NCI-H2107 (cell line): Measurements from ENCODE around the gene FJX1.

Experiments used
- DNase-seq: peaks from one replicate; lab custom pipeline; 2025; lab: John Stamatoyannopoulos, UW

Gene FJX1, protein sequence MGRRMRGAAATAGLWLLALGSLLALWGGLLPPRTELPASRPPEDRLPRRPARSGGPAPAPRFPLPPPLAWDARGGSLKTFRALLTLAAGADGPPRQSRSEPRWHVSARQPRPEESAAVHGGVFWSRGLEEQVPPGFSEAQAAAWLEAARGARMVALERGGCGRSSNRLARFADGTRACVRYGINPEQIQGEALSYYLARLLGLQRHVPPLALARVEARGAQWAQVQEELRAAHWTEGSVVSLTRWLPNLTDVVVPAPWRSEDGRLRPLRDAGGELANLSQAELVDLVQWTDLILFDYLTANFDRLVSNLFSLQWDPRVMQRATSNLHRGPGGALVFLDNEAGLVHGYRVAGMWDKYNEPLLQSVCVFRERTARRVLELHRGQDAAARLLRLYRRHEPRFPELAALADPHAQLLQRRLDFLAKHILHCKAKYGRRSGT

DNA sequence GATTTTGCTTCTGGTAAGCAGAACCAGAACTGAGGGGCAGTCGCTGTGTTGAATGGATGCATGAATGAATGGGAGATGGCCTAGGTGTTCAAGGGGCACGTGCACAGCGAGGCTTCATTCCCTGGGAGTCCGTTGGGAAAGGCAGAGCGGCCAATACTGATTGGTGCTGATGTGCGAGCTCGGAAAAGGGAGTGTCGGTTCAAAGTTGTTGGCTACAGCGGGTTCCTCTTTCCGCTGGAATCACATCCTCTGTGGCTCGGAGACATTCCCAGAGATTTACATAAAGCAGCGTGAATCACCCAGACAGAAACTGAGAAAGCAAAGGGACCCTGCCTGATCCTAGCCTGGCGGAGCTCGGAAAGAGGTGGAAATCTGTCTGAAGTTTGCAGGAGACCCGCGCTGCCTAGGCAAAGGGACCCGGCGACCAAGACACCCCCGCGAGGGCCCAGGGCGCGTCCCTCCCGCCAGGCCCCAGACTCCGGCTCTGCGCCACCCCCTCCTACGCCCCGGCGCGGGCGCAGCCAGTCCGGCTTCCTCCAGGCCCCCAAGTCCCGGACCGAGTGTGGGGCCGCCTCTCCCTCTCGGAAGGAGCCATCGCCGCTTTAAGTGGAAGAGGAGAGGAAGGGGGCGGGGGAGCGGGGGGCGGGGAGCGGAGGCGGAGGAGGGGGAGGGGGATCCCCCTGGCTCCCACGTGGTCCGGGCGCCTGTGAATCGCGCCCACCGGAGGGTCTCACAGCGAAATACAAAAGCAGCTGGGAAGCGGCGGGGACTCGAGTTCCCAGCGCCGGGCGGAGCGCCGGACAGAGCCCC, at the start of gene FJX1:
Gene FJX1, plus strand, starts transcription at position 774 of the 810 bp plus-strand sequence. CDS start 177 bp downstream, outside the sequence.
- no peak for DNase-seq

DNA sequence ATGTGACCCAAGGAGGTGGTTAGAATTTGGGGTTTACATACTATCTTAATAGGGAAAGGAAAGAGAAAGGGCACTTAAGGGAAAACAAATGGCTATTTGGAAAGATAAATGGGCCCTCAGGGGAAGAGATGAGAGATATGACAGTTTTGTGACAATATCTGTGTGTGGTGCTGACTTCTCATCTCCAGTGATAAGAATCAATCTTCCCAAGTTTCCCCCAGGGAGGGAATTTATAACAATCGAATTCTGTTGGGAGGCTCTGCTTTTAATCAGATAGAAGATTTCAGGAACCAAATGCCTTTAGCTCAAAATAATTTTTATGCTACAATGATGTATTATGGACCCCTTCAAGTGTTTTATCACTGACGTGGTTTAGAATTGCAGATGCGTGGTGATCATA, 46.6 kb upstream of the FJX1 start:
- DNase-seq: no peak

GRCh38 chr11:35579557-35580396, 38.5 kb upstream of the FJX1 start:
- no peak for DNase-seq

- no peak for DNase-seq
Measured at GRCh38 chr11:35580397-35580781, 37.9 kb upstream of the FJX1 start.

DNA sequence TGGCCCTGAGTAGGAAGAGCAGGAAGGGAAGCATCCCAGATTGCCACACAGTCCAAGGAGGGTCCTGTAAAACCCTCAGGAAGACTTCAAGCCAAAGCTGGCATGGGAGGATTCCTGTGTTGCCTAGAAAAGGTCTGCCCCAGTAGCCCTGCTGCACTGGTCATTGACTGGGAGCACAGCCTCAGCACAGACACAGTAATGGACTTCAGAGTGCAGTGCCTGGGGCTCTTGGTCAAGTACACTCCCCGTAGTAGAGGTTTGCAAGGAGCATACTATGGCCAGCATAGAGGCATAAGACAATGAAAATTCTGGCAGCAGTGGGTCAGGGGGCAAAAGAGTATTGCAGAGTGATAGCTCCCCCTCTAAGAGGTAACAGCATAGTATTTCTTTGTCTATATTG, 36.2 kb upstream of the FJX1 start:
- no peak for DNase-seq

DNA sequence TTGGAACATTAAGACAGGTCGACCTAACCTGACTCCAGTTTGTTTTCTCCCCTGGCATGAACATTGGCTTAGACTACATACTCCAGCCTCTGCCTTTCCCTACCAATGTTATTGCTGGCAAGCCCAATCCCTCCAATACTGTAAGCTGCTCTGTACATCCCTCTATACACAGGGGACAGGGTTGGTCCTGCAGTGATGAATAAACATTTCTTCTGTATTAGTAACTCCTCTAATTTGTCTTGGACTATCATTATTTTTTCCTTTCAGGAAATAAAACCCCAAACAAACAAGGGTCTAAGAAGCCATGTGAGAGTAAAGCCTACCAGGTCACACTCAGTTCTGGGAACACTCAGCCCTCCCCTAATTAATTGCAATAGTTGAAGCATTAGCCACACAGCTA, 35.1 kb upstream of the FJX1 start:
- DNase-seq: no peak

DNA sequence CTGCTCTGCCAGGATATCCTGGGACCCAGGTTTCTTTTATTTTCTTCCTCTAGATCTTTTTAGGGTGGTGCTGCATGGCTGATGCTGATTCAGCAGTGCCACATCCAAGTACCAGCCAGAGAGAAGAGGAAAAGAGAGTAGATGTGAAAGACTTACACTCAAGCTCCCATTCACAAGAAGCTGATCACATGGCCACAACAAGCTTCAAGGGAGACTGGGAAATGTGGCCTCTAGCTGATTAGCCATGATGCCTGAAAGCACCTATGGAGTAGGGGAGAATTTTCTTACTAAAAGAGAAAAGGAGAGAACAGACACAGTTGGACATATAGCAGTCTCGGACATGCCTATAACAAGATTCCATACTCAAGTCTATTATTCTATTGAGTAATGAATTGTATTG, 34.4 kb upstream of the FJX1 start:
- no peak for DNase-seq

- no peak for DNase-seq
Measured at GRCh38 chr11:35584321-35584720, 33.9 kb upstream of the FJX1 start.

DNA sequence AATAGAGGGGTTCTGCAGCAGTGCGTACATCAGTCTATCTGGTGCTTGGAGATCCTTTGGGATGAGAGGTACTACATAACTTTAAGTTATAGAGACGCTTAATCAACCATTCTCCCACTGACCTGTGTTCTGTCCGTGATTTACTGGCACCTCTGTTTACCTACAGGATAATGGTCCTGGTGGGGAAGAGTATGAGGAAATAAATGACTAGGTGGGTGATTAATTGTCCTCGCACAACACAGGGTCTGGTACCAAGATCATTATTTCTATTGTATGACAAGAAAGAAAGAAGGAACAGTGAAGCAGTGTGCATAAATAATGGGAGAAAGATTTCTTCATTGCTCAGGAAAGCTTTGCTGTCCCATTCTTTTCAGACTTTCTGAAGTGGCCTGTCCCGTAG, 32.8 kb upstream of the FJX1 start:
- DNase-seq: no peak

DNA sequence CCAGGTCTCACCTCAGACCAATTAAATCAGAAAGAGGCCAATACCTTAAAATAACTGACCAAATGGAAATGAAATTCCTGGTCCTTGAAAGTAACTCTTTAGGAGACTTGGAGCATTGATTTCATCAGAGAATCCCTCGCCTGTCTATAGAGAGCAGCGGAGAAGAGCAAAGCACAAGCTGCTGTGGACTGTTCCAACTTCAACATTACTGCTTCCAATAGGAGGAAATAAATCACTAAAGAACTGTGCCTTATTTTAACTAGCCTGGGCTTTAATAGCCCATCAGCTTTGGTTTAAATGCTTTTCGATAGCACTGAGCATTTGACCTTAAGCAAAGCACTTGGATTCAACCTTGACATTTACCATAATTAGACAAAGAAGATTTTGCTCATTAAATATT, 32.0 kb upstream of the FJX1 start:
- no peak for DNase-seq

DNA sequence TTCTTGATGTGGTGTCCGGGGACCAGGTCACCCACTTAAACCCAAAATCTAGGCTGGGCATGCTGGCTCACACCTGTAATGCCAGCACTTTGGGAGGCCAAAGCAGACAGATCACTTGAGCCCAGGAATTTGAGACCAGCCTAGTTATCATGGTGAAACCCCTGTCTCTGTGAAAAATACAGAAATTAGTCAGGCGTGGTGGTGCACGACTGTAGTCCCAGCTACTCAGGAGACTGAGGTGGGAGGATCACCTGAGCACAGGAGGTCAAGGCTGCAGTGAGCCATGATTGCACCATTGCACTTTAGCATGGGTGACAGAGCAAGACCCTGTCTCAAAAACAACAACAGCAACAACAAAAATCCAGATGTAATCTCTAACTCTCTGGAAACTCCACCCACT, 30.3 kb upstream of the FJX1 start:
- no peak for DNase-seq

DNA sequence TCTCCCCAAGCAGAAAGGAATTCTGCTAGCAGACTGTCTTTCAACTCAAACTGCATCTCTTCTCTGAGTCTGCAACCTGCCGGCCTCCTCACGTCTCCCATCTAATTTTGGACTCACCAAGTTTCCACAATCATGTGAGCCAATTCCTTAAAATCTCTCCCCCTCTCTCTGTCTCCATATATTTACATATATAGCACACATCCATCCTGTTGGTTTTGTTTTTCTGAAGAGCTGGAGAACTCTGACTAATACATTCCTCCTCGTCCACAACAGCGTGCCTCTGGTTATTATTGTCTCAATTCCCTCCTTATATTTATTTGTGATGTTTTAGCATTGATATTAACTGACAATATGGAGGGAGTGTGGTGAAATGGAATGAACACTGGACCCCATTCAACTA, 29.6 kb upstream of the FJX1 start:
- no peak for DNase-seq

- DNase-seq: no peak
Measured at GRCh38 chr11:35589281-35589680, 29.0 kb upstream of the FJX1 start.

DNA sequence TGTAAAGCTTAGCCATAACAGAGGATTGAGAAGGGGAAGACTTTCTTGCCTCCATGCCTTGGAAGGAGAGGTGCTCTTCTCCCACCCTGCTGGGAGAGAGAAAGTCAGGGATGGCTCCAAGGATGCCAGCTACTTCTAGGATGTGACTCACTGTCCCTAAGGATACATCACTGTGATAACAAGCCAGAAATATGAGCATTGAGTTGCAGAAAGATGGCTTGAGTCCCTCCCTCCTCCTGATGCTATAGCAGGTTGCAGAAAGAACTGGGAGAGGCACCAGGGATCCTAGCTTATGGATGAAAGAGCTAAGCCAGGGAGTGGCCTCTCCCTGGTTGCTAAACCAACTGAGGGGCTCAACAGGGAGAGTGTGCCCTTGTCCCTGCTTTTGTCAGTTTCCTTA, 27.8 kb upstream of the FJX1 start:
- DNase-seq: no peak

- no peak for DNase-seq
Measured at GRCh38 chr11:35593143-35593542, 25.1 kb upstream of the FJX1 start.

- DNase-seq: no peak
Measured at GRCh38 chr11:35594680-35595079, 23.6 kb upstream of the FJX1 start.

DNA sequence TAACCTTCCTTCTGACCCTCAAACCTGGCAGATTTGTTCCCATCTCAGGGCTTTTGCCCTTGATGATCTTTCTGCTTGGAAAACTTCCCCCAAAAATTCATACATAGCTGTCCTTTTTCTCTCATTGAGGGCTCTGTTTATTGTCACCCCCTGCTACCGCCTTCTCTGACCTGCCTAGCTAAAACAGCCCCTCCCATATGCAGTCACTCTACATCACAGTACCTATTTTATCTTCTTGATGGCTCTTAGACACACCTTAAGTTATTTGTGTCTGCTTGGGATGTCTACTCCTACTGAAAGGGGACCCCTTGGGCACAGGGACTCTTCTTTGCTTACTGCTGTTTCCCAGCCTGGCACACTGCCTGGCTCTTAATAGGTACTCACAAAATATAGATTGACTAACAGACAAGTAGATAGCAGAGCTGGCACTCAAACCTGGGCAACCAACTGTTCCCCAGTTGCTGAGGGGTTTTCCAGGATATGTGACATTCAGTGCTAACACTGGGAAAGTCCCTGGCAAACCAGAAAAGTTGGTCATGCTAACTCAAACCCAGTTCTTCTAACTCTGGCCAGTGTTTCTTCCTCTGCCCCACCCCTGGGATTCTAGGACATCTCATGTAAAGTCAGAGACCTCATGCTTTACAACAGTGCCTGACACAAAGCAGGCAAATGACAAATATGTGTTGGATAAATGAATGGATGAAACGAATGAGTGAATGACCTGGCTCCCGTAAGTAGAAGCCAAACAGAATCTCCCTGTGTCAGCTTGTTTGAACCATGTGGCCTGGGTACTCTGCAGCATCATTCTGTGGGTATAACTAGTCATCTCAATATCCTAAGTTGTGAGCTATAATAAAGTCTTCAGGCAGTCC, 19.8 kb upstream of the FJX1 start:
- DNase-seq: no peak

DNA sequence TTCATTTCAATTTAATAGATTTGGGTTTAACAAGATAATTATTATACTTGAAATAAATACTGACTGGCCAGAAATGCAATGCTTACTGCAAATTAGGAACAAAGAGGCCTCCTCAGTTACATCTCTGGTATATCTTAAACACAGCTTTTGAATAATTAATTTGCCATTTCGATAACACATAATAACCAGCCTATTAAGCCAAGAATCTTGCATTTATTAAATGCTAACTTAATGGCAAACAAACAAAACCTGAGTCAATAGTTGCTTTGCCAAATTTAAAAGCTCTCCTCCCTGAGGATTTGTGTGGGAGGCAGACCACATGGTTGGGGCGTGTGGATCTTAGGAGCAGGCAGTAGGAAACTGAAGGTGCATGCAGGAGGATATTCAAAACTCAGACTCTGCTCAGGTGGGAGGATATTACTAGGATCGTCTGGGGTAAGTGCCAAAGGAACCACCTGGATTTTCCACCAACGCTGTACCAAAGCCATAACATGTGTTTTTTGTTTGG, 17.9 kb upstream of the FJX1 start:
- no peak for DNase-seq

- DNase-seq: no peak
Measured at GRCh38 chr11:35602160-35602793, 16.0 kb upstream of the FJX1 start.

DNA sequence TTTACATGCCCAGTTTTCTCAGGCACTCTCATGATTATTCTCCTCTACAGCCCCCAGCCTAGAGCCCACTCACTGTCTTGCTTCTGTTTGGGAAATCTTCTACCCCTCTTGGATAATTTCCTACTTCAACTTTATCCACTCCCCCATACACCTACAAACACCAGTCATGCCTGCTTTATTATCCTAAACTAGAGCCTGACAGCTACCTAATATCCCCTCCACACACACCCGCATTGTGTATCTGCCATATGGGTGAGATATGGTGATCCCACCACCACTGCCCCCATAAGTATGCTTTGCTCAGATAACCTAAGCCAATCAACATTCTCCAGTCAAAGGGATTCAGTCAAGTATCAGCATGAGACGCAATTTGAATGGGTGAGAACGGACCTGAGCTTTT, 15.3 kb upstream of the FJX1 start:
- DNase-seq: no peak

DNA sequence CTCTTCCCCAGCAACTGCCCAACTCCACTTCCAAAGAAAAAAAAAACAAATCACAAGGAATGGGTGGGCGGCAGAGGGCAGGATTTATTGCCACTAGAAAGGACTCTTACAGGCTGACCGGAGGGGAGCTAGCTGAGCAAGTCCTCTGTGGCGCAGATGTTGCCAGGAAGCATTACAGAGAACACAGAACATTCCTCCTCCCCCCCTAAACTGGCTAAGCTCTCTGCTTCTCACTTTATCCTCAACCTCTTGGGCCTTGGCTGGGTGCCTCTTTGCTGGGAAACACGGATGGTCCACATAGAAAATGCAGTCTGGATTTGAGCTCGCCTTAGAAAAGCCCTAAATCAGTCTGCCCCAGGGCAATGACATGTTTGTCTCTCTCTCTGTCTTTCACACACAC, 12.6 kb upstream of the FJX1 start:
- no peak for DNase-seq
